Measurements from ENCODE around the gene PHACTR2. TPM values are rescaled to one million over a fixed set of nuclear protein-coding genes. Genes with fewer than 3 reads are reported as not detected.
"Not testable (repeated sequence)": the region's sequence is repeated elsewhere in the genome, so short reads cannot be mapped to it uniquely, and the experiment has no call there.

Gene PHACTR2
- total RNA-seq, 1 experiment from 2014 or later = 20.7 TPM

DNA sequence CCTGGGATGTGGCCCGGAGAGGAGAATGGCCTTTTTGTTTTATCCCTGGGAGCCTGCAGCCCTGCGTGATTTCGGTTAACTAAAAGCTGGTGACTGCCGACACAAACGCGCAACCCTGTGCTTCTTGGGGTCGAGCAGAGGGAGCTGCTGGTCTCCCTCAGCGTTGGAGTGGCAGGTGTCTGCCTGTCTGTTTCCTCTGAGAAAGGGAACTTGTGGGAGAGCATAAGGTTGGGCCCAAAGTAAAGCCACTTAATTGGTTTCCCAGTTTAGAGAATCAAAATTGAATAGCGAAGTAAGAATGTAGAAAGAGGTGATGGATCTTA, 165.9 kb downstream of the PHACTR2 start:
- H3K27me3 Mint-ChIP-seq (ENCODE audit: unreplicated experiment) = no peaks in the 10 kb centered on the region
- CTCF ChIA-PET = interaction anchor here (0.5 to 1.8 kb wide), 2 partner anchors 87 to 268 kb away, joined by 3 to 8 read pairs; no protein-coding TSS in a partner anchor
- H3K4me1 Mint-ChIP-seq (ENCODE audit: low read depth, unreplicated experiment) = no peaks in the 10 kb centered on the region
- peaks cover 20% of the 10 kb centered on the region for H3K36me3 Mint-ChIP-seq (ENCODE audit: insufficient read depth, unreplicated experiment)
- no peaks in the 10 kb centered on the region for H3K9me3 Mint-ChIP-seq (ENCODE audit: low read depth, unreplicated experiment)
- intact Hi-C loops (cut with micrococcal nuclease; ENCODE audit: unreplicated experiment) = loop anchor here (10.0 kb wide), 1 partner anchor 269 kb away; no protein-coding TSS in a partner anchor
- peak overlapping the region; percentile 66 for H3K27ac Mint-ChIP-seq (ENCODE audit: unreplicated experiment)
- no TSS peak for BruUV-seq (replicated peaks)
- H3K4me3 Mint-ChIP-seq (ENCODE audit: low read depth, unreplicated experiment) = peak overlapping the region; percentile 82
- TF ChIP-seq, protein P1, sequence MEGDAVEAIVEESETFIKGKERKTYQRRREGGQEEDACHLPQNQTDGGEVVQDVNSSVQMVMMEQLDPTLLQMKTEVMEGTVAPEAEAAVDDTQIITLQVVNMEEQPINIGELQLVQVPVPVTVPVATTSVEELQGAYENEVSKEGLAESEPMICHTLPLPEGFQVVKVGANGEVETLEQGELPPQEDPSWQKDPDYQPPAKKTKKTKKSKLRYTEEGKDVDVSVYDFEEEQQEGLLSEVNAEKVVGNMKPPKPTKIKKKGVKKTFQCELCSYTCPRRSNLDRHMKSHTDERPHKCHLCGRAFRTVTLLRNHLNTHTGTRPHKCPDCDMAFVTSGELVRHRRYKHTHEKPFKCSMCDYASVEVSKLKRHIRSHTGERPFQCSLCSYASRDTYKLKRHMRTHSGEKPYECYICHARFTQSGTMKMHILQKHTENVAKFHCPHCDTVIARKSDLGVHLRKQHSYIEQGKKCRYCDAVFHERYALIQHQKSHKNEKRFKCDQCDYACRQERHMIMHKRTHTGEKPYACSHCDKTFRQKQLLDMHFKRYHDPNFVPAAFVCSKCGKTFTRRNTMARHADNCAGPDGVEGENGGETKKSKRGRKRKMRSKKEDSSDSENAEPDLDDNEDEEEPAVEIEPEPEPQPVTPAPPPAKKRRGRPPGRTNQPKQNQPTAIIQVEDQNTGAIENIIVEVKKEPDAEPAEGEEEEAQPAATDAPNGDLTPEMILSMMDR (IDR thresholded peaks at IDR 0.05; ENCODE audit: unreplicated experiment) = no peak
- no peak for DNase-seq

DNA sequence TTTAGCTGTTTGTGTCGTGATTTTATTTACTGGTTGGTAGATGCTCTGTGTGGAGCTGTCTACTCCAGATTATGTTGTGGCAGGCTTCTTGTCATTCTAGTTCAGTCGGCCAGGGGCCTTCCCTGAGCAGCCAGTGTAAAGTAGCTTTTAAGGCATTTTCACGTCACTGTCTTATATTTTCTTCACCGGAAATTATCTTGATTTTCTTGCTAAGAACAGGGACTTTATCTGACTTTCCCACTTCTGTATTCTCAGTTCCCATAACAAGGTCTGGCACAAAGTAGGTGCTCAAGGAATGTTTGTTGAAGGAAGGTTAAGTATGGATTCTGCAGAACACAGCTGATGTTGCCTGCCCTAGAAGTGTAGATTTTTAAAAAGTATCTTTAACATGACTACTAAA, 166.2 kb downstream of the PHACTR2 start:
- Mint-ChIP-seq H3K4me3 (ENCODE audit: low read depth, unreplicated experiment) (peak overlapping the region; percentile 82), H3K27ac (ENCODE audit: unreplicated experiment) (peak overlapping the region; percentile 66), H3K9me3 (ENCODE audit: low read depth, unreplicated experiment) (no peaks in the 10 kb centered on the region), H3K4me1 (ENCODE audit: low read depth, unreplicated experiment) (no peaks in the 10 kb centered on the region), H3K27me3 (ENCODE audit: unreplicated experiment) (no peaks in the 10 kb centered on the region), H3K36me3 (ENCODE audit: insufficient read depth, unreplicated experiment) (peaks cover 20% of the 10 kb centered on the region)
- intact Hi-C loops (cut with micrococcal nuclease; ENCODE audit: unreplicated experiment) = loop anchor here (10.0 kb wide), 1 partner anchor 269 kb away; no protein-coding TSS in a partner anchor
- no peak for DNase-seq
- no TSS peak for BruUV-seq (replicated peaks)
- CTCF ChIA-PET = interaction anchor here (1.8 kb wide), 1 partner anchor 269 kb away, joined by 8 read pairs; no protein-coding TSS in a partner anchor
- TF ChIP-seq, protein P1 (IDR thresholded peaks at IDR 0.05; ENCODE audit: unreplicated experiment) = no peak

DNA sequence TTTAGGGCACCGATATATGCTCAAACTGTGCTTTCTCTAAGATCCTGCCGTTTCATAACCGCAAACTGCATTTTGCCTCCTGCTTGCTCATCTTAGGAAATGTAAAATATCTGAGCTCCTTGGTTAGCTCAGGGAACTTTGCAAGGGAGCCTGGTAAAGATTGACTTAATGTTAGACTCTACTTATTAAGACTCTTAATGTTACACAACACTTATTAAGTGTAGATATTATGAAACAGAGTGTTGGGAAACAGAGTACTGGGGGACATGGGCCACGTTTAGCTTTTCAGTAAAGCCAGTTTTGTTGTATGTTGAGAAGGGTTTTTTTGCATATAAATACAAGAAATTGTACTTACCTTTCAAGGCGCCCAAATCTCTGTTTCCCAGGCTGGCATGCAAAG, 167.3 kb downstream of the PHACTR2 start:
- no peaks in the 10 kb centered on the region for H3K27me3 Mint-ChIP-seq (ENCODE audit: unreplicated experiment)
- H3K27ac Mint-ChIP-seq (ENCODE audit: unreplicated experiment) = no peak overlapping the region
- H3K9me3 Mint-ChIP-seq (ENCODE audit: low read depth, unreplicated experiment) = no peaks in the 10 kb centered on the region
- H3K36me3 Mint-ChIP-seq (ENCODE audit: insufficient read depth, unreplicated experiment) = peaks cover 29% of the 10 kb centered on the region
- intact Hi-C loops (cut with micrococcal nuclease; ENCODE audit: unreplicated experiment) = loop anchor here (10.0 kb wide), 1 partner anchor 270 kb away; no protein-coding TSS in a partner anchor
- TF ChIP-seq, protein P1 (IDR thresholded peaks at IDR 0.05; ENCODE audit: unreplicated experiment) = no peak
- no TSS peak for BruUV-seq (replicated peaks)
- CTCF ChIA-PET = no interaction called here
- no peaks in the 10 kb centered on the region for H3K4me1 Mint-ChIP-seq (ENCODE audit: low read depth, unreplicated experiment)
- no peak for DNase-seq
- H3K4me3 Mint-ChIP-seq (ENCODE audit: low read depth, unreplicated experiment) = no peak overlapping the region

GRCh38 chr6:143851706-143852105, 173.9 kb downstream of the PHACTR2 start:
- DNase-seq; CTCF ChIA-PET; H3K27me3 Mint-ChIP-seq (ENCODE audit: unreplicated experiment); H3K4me3 Mint-ChIP-seq (ENCODE audit: low read depth, unreplicated experiment); H3K9me3 Mint-ChIP-seq (ENCODE audit: low read depth, unreplicated experiment); H3K4me1 Mint-ChIP-seq (ENCODE audit: low read depth, unreplicated experiment); H3K27ac Mint-ChIP-seq (ENCODE audit: unreplicated experiment); BruUV-seq (replicated peaks): not testable (repeated sequence)
- intact Hi-C loops (cut with micrococcal nuclease; ENCODE audit: unreplicated experiment) = loop anchor here (2.0 kb wide), 1 partner anchor 17 kb away; no protein-coding TSS in a partner anchor
- peaks cover 26% of the 10 kb centered on the region for H3K36me3 Mint-ChIP-seq (ENCODE audit: insufficient read depth, unreplicated experiment)

GRCh38 chr6:143855057-143855456, 177.3 kb downstream of the PHACTR2 start:
- H3K9me3 Mint-ChIP-seq (ENCODE audit: low read depth, unreplicated experiment); H3K27me3 Mint-ChIP-seq (ENCODE audit: unreplicated experiment); BruUV-seq (replicated peaks); CTCF ChIA-PET; DNase-seq; H3K4me3 Mint-ChIP-seq (ENCODE audit: low read depth, unreplicated experiment); H3K27ac Mint-ChIP-seq (ENCODE audit: unreplicated experiment); H3K4me1 Mint-ChIP-seq (ENCODE audit: low read depth, unreplicated experiment); intact Hi-C loops (cut with micrococcal nuclease; ENCODE audit: unreplicated experiment): not testable (repeated sequence)
- peaks cover 17% of the 10 kb centered on the region for H3K36me3 Mint-ChIP-seq (ENCODE audit: insufficient read depth, unreplicated experiment)

- H3K4me1 Mint-ChIP-seq (ENCODE audit: low read depth, unreplicated experiment); H3K27me3 Mint-ChIP-seq (ENCODE audit: unreplicated experiment); CTCF ChIA-PET; DNase-seq; BruUV-seq (replicated peaks); H3K4me3 Mint-ChIP-seq (ENCODE audit: low read depth, unreplicated experiment); intact Hi-C loops (cut with micrococcal nuclease; ENCODE audit: unreplicated experiment); H3K27ac Mint-ChIP-seq (ENCODE audit: unreplicated experiment); H3K9me3 Mint-ChIP-seq (ENCODE audit: low read depth, unreplicated experiment): not testable (repeated sequence)
- peaks cover 21% of the 10 kb centered on the region for H3K36me3 Mint-ChIP-seq (ENCODE audit: insufficient read depth, unreplicated experiment)
Measured at GRCh38 chr6:143856762-143857161, 179.0 kb downstream of the PHACTR2 start.

All from Calu3 (cell line).